ENCODE data around the gene SYNRG.

DNA sequence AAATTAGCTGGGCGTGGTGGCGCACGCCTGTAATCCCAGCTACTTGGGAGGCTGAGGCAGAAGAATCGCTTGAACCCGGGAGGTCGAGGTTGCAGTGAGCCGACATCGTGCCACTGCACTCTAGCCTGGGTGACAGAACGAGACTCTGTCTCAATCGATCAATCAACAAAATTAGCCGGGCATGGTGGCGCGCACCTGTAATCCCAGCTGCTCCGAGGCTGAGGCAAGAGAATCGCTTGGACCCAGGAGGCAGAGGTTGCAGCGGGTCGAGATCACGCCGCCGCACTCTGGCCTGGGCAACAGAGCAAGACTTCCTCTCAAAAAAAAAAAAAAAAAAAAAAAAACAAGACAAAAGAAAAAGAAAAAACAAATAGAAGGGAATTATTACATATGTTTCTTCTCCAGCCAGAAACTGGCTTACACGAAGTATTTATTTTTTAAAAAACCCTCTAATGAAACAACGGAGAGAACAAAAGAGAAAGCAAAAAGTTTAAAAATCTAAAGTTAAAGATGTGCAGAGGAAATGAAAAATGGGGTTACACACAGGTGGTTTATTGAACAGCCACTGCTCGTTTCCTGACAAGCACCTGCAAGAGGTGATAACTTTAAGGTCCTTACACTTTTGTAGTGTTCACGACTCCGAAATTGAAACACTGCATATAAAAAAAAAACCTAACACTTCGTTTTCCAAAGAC, 1.4 kb downstream of the SYNRG start:
- TF ChIP-seq KDM1A (CRISPR knock-in tag; IDR thresholded peaks at IDR 0.05) (no peak), MTF1 (CRISPR knock-in tag; IDR thresholded peaks at IDR 0.05) (no peak), ZFX (CRISPR knock-in tag; IDR thresholded peaks at IDR 0.05; ENCODE audit: low read depth) (no peak), RXRA (CRISPR knock-in tag; IDR thresholded peaks at IDR 0.05) (no peak), ZNF792 (CRISPR knock-in tag; IDR thresholded peaks at IDR 0.05) (no peak), ZKSCAN5 (CRISPR knock-in tag; IDR thresholded peaks at IDR 0.05) (no peak)
- TF ChIP-seq, protein P1, sequence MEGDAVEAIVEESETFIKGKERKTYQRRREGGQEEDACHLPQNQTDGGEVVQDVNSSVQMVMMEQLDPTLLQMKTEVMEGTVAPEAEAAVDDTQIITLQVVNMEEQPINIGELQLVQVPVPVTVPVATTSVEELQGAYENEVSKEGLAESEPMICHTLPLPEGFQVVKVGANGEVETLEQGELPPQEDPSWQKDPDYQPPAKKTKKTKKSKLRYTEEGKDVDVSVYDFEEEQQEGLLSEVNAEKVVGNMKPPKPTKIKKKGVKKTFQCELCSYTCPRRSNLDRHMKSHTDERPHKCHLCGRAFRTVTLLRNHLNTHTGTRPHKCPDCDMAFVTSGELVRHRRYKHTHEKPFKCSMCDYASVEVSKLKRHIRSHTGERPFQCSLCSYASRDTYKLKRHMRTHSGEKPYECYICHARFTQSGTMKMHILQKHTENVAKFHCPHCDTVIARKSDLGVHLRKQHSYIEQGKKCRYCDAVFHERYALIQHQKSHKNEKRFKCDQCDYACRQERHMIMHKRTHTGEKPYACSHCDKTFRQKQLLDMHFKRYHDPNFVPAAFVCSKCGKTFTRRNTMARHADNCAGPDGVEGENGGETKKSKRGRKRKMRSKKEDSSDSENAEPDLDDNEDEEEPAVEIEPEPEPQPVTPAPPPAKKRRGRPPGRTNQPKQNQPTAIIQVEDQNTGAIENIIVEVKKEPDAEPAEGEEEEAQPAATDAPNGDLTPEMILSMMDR (CRISPR knock-in tag; IDR thresholded peaks at IDR 0.05) = no peak
- TF ChIP-seq, protein P2, sequence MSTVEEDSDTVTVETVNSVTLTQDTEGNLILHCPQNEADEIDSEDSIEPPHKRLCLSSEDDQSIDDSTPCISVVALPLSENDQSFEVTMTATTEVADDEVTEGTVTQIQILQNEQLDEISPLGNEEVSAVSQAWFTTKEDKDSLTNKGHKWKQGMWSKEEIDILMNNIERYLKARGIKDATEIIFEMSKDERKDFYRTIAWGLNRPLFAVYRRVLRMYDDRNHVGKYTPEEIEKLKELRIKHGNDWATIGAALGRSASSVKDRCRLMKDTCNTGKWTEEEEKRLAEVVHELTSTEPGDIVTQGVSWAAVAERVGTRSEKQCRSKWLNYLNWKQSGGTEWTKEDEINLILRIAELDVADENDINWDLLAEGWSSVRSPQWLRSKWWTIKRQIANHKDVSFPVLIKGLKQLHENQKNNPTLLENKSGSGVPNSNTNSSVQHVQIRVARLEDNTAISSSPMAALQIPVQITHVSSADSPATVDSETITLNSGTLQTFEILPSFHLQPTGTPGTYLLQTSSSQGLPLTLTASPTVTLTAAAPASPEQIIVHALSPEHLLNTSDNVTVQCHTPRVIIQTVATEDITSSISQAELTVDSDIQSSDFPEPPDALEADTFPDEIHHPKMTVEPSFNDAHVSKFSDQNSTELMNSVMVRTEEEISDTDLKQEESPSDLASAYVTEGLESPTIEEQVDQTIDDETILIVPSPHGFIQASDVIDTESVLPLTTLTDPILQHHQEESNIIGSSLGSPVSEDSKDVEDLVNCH (CRISPR knock-in tag; IDR thresholded peaks at IDR 0.05) = no peak
- TF ChIP-seq, protein P3, sequence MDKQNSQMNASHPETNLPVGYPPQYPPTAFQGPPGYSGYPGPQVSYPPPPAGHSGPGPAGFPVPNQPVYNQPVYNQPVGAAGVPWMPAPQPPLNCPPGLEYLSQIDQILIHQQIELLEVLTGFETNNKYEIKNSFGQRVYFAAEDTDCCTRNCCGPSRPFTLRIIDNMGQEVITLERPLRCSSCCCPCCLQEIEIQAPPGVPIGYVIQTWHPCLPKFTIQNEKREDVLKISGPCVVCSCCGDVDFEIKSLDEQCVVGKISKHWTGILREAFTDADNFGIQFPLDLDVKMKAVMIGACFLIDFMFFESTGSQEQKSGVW (CRISPR knock-in tag; IDR thresholded peaks at IDR 0.05; ENCODE audit: borderline replicate concordance) = no peak

Data from HepG2 (cell line).